Endothelial cell of umbilical vein (primary cell): ENCODE results near the gene PRCC. TPM values are rescaled to one million over a fixed set of nuclear protein-coding genes. Genes with fewer than 3 reads are reported as not detected.

Source experiments
- BruUV-seq: library from RNA; stranded (reverse); fragments of 400-500 nt; replicated peaks from 2 replicates; lab custom pipeline; 2021; lab: Mats Ljungman, UMichigan
- CTCF ChIA-PET: fragments of 300-600, 350-600 bp; sonication (Branson Sonifier 250); formaldehyde crosslinking; loops from one replicate; lab custom pipeline; 2021; ENCODE audit warnings: antibody characterized with exemption, inconsistent platforms; lab: Charles Lee
- POLR2A ChIA-PET: fragments of 300-600, 350-600 bp; sonication (Branson Sonifier 250); formaldehyde crosslinking; loops from one replicate; lab custom pipeline; 2021; ENCODE audit warnings: antibody characterized with exemption, inconsistent platforms; lab: Charles Lee
- DNase-seq: peaks from one replicate; pipeline ENCODE4 v3.0.0-alpha.2; 2011; ENCODE audit warnings: low read depth, low spot score
- FAIRE-seq: peaks from 2 replicates; lab custom pipeline; 2011; peaks lifted over from hg19 to GRCh38; lab: Jason Lieb, UNC
- H2AFZ ChIP-seq: 2 replicates; pipeline ENCODE4 v1.6.0; 2012; ENCODE audit warnings: low read depth, low read length, control low read depth, inconsistent platforms
- H3K27ac ChIP-seq: 2 replicates; pipeline ENCODE4 v1.5.1; 2011; ENCODE audit warnings: low read depth, mild to moderate bottlenecking, control low read depth, low read length, moderate library complexity; ENCODE audit not compliant: insufficient read depth
- H3K27me3 ChIP-seq, 2 experiments: 2 replicates each; pipeline versions ENCODE4 v1.6.0 to v1.6.1; 2011; ENCODE audit warnings: low read length in 2 of 2, mixed read lengths in 1 of 2; ENCODE audit not compliant: control insufficient read depth in 2 of 2, insufficient read depth in 2 of 2
- H3K36me3 ChIP-seq, 2 experiments: 2 replicates in 1 of 2; 3 replicates in 1 of 2; pipeline ENCODE4 v1.5.1; 2011; ENCODE audit warnings: low read length in 2 of 2, mild to moderate bottlenecking in 1 of 2, moderate library complexity in 1 of 2; ENCODE audit not compliant: control insufficient read depth in 2 of 2, insufficient read depth in 2 of 2; ENCODE audit errors: extremely low read depth in 1 of 2
- H3K4me1 ChIP-seq: 3 replicates; pipeline ENCODE4 v1.5.1; 2011; ENCODE audit warnings: mild to moderate bottlenecking, low read length; ENCODE audit not compliant: control insufficient read depth, insufficient read depth; ENCODE audit errors: extremely low read depth
- H3K4me2 ChIP-seq: 2 replicates; pipeline ENCODE4 v1.6.1; 2011; ENCODE audit warnings: low read length, control low read depth, mixed read lengths; ENCODE audit not compliant: insufficient read depth
- H3K4me3 ChIP-seq, 3 experiments: fragments of 200-600 bp in 1 of 3; sonication (generic), shearing (Covaris generic) in 1 of 3; replicated peaks in 1 of 3; 2 replicates each; pipeline ENCODE4 v1.5.1; 2011 to 2016; ENCODE audit warnings: control low read depth in 3 of 3, low read length in 3 of 3, mild to moderate bottlenecking in 2 of 3, inconsistent platforms in 1 of 3, low read depth in 1 of 3, moderate library complexity in 1 of 3; ENCODE audit not compliant: insufficient read depth in 1 of 3
- H3K79me2 ChIP-seq: 2 replicates; pipeline ENCODE4 v1.6.0; 2012; ENCODE audit warnings: low read length, inconsistent platforms; ENCODE audit not compliant: control insufficient read depth, insufficient read depth
- H3K9ac ChIP-seq: replicated peaks from 2 replicates; pipeline ENCODE3; 2011; ENCODE audit warnings: low read length, control low read depth; ENCODE audit not compliant: insufficient read depth; ENCODE audit errors: extremely low read depth
- H3K9me1 ChIP-seq: replicated peaks from 3 replicates; pipeline ENCODE4 v1.6.0; 2011; ENCODE audit warnings: mild to moderate bottlenecking, low read length; ENCODE audit not compliant: control insufficient read depth, insufficient read depth; ENCODE audit errors: extremely low read depth
- H3K9me3 ChIP-seq: replicated peaks from 2 replicates; pipeline ENCODE4 v1.5.1; 2012; ENCODE audit warnings: low read length, inconsistent platforms; ENCODE audit not compliant: control insufficient read depth, insufficient read depth
- H4K20me1 ChIP-seq: replicated peaks from 2 replicates; pipeline ENCODE3; 2011; ENCODE audit warnings: mild to moderate bottlenecking, low read length; ENCODE audit not compliant: control insufficient read depth, insufficient read depth; ENCODE audit errors: extremely low read depth
- EZH2 ChIP-seq: IDR thresholded peaks from 2 replicates; pipeline ENCODE4 v1.6.1; 2012; ENCODE audit warnings: borderline replicate concordance, low read depth, mild to moderate bottlenecking, moderate library complexity, low read length, inconsistent platforms; ENCODE audit not compliant: severe bottlenecking
- FOS ChIP-seq: IDR thresholded peaks from 2 replicates; pipeline ENCODE4 v1.6.1; 2011; ENCODE audit warnings: mild to moderate bottlenecking, low read length, moderate library complexity, borderline replicate concordance; ENCODE audit not compliant: insufficient read depth
- GATA2 ChIP-seq: IDR thresholded peaks from 2 replicates; pipeline ENCODE4 v1.7.0; 2011; ENCODE audit warnings: low read depth, mild to moderate bottlenecking, moderate library complexity, mixed read lengths, low read length; ENCODE audit not compliant: insufficient read length, insufficient read depth
- JUN ChIP-seq: IDR thresholded peaks from 2 replicates; pipeline ENCODE4 v1.6.1; 2011; ENCODE audit warnings: borderline replicate concordance, low read depth; ENCODE audit not compliant: insufficient read length, insufficient read depth
- MYC ChIP-seq: IDR thresholded peaks from one replicate; pipeline ENCODE4 v1.6.1; 2011; ENCODE audit warnings: mild to moderate bottlenecking, low read depth, low read length
- POLR2A ChIP-seq: IDR thresholded peaks from 2 replicates; pipeline ENCODE4 v1.6.1; 2012; ENCODE audit warnings: low read depth, mild to moderate bottlenecking, control low read depth, low read length
- POLR2AphosphoS5 ChIP-seq: IDR thresholded peaks from 2 replicates; pipeline ENCODE4 v1.6.1; 2012; ENCODE audit warnings: low read depth, mild to moderate bottlenecking, control low read depth, low read length, moderate library complexity; ENCODE audit not compliant: insufficient read depth
- dilution Hi-C: fragments of 300-500 bp; cut with MboI; formaldehyde crosslinking; loops from one replicate; pipeline ENCODE4 v1.15.0; 2019; ENCODE audit warnings: low sequenced_read_pairs; ENCODE audit not compliant: extremely low pct_ligation_motif_present
- intact Hi-C: fragments of 100-400 bp; cut with micrococcal nuclease; formaldehyde crosslinking; loops from one replicate; pipeline ENCODE4 v1.10.0; 2022
- polyA plus RNA-seq, 4 experiments: library from polyadenylated mRNA; depleted of rRNA in 3 of 4; stranded (reverse) in 3 of 4; unstranded in 1 of 4; fragments of >200 nt; gene quantifications; 2 replicates each; pipeline versions ENCODE4 v1.2.1 to v1.2.3, GENCODE V29; 2011 to 2012; ENCODE audit warnings: missing spikeins in 1 of 4
- total RNA-seq: library from RNA; stranded (reverse); gene quantifications from 2 replicates; pipeline ENCODE4 v1.2.3, GENCODE V29; 2021
- TF ChIP-seq, protein P1 (sequence below): IDR thresholded peaks from 2 replicates; pipeline ENCODE4 v1.6.1; 2011; ENCODE audit not compliant: insufficient read depth, insufficient read length
- TF ChIP-seq, protein P2 (sequence below), 2 donors: IDR thresholded peaks; 1 replicate in 1 of 2; 2 replicates in 1 of 2; pipeline ENCODE4 v1.5.1; 2011; ENCODE audit warnings: low read length in 2 of 2, mild to moderate bottlenecking in 2 of 2, moderate library complexity in 2 of 2, control low read depth in 1 of 2, inconsistent platforms in 1 of 2, low read depth in 1 of 2; ENCODE audit not compliant: insufficient read depth in 1 of 2; ENCODE audit errors: extremely low read depth in 1 of 2

The PRCC gene
- total and polyA plus RNA-seq, 2 donors (not counting 3 experiments of a cell fraction or from before 2014, with no cell fraction given), result 71.5 to 77.4 TPM

DNA sequence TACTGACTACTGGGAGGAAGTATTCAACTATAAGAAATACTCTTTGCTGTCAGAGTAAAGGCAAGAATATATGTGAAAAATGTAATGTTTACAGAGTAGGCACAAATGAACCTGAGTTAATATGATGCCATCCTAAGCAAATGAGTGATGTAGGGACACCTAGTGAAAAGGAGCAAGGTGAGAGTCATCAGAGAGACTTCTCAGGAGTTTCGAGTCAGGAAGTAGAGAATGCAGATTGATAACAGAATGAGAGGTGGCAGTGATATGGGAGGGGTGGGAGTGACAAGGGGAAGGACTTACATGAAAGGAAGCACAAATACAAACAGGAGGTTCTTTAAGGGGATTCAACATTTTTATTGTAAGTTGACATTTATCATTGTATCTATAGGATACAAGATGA is 10.2 kb downstream of the PRCC start:
- H3K79me2 ChIP-seq, result peaks cover 85% of the 10 kb centered on the region
- H3K9ac ChIP-seq, result no peak overlapping the region
- H3K4me3 ChIP-seq, result no peak overlapping the region
- no peak for DNase-seq
- no peaks in the 10 kb centered on the region for H3K27me3 ChIP-seq
- no peaks in the 10 kb centered on the region for H3K9me3 ChIP-seq
- FAIRE-seq, result no peak
- POLR2A ChIA-PET, result no interaction called here
- TF ChIP-seq POLR2A (no peak), POLR2AphosphoS5 (no peak), FOS (no peak), GATA2 (no peak), EZH2 (no peak), JUN (no peak), MYC (no peak)
- TF ChIP-seq, protein P1, sequence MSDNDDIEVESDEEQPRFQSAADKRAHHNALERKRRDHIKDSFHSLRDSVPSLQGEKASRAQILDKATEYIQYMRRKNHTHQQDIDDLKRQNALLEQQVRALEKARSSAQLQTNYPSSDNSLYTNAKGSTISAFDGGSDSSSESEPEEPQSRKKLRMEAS, result no peak
- TF ChIP-seq, protein P2, sequence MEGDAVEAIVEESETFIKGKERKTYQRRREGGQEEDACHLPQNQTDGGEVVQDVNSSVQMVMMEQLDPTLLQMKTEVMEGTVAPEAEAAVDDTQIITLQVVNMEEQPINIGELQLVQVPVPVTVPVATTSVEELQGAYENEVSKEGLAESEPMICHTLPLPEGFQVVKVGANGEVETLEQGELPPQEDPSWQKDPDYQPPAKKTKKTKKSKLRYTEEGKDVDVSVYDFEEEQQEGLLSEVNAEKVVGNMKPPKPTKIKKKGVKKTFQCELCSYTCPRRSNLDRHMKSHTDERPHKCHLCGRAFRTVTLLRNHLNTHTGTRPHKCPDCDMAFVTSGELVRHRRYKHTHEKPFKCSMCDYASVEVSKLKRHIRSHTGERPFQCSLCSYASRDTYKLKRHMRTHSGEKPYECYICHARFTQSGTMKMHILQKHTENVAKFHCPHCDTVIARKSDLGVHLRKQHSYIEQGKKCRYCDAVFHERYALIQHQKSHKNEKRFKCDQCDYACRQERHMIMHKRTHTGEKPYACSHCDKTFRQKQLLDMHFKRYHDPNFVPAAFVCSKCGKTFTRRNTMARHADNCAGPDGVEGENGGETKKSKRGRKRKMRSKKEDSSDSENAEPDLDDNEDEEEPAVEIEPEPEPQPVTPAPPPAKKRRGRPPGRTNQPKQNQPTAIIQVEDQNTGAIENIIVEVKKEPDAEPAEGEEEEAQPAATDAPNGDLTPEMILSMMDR (IDR thresholded peaks at IDR 0.05; ENCODE audit: extremely low read depth in 1 of 2, insufficient read depth in 1 of 2, low read depth in 1 of 2, low read length in 2 of 2), result no peak
- CTCF ChIA-PET, result interaction anchor here (1.2 to 1.6 kb wide), 3 partner anchors 11 to 83 kb away, joined by 4 to 8 read pairs (median 5); partner anchors contain the start of genes NTRK1 and PRCC
- H3K9me1 ChIP-seq, result no peaks in the 10 kb centered on the region
- H4K20me1 ChIP-seq, result peaks cover 2% of the 10 kb centered on the region
- dilution Hi-C loops, result no loop called here
- H3K4me2 ChIP-seq, result no peak overlapping the region
- no TSS peak for BruUV-seq
- H3K4me1 ChIP-seq, result peaks cover 11% of the 10 kb centered on the region
- H3K27ac ChIP-seq, result no peak overlapping the region
- no peak overlapping the region for H2AFZ ChIP-seq
- intact Hi-C loops, result no loop called here
- peaks cover 2 to 3% of the 10 kb centered on the region in 2 experiments for H3K36me3 ChIP-seq
